Type B pancreatic cell (in vitro differentiated cells): ENCODE measurements around the gene CEP162. TPM values are rescaled to one million over a fixed set of nuclear protein-coding genes. Genes with fewer than 3 reads are reported as not detected.

Experiments
- DNase-seq: peaks from one replicate; pipeline ENCODE4 v3.0.0; 2021; ENCODE audit warnings: mixed read lengths; ENCODE audit not compliant: unreplicated experiment; ENCODE audit errors: extremely low spot score
- H3K27ac Mint-ChIP-seq: 2 replicates; pipeline ENCODE4 v1.8.0; 2021; ENCODE audit warnings: mild to moderate bottlenecking, mixed read lengths
- H3K27me3 Mint-ChIP-seq: 2 replicates; pipeline ENCODE4 v1.8.0; 2021; ENCODE audit warnings: mixed read lengths
- H3K36me3 Mint-ChIP-seq: 2 replicates; pipeline ENCODE4 v1.8.0; 2021; ENCODE audit warnings: mixed read lengths
- H3K4me1 Mint-ChIP-seq: one replicate; pipeline ENCODE4 v1.8.0; 2021; ENCODE audit warnings: mixed read lengths; ENCODE audit not compliant: unreplicated experiment
- H3K4me3 Mint-ChIP-seq: 2 replicates; pipeline ENCODE4 v1.8.0; 2021; ENCODE audit warnings: mild to moderate bottlenecking, mixed read lengths
- H3K9me3 Mint-ChIP-seq: 2 replicates; pipeline ENCODE4 v1.8.0; 2021; ENCODE audit warnings: mixed read lengths
- total RNA-seq: library from RNA; stranded (reverse); gene quantifications from 2 replicates; pipeline ENCODE4 v1.2.1, GENCODE V29; 2021; ENCODE audit warnings: low replicate concordance
- TF ChIP-seq, protein P1 (sequence below): fragments of 200-600 bp; sonication (generic); conservative IDR thresholded peaks from 2 replicates; pipeline ENCODE4 v1.5.0; 2021; ENCODE audit warnings: antibody characterized with exemption, mild to moderate bottlenecking

CEP162 gene
- total RNA-seq, 1 donor from 2014 or later: 17.2 TPM

DNA sequence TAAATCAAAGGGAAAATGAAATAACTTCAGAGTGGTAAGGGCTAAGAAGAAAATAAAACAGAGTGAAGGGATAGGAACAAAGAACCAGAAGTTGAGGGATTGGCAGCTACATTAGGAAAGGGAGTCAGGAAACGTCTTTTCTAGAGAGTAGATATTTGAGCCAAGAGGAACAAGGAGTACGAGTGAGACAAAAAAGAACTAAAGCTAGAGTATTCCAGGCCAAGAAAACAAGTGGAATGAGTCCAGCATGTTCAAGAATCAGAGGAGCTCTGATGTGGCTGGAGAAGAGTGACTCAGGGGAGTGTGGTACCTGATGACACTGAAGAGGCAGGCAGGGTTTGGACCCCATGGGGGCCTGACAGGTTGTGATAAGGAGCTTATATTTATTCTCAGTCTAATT, 66.3 kb downstream of the CEP162 start:
- TF ChIP-seq, protein P1, sequence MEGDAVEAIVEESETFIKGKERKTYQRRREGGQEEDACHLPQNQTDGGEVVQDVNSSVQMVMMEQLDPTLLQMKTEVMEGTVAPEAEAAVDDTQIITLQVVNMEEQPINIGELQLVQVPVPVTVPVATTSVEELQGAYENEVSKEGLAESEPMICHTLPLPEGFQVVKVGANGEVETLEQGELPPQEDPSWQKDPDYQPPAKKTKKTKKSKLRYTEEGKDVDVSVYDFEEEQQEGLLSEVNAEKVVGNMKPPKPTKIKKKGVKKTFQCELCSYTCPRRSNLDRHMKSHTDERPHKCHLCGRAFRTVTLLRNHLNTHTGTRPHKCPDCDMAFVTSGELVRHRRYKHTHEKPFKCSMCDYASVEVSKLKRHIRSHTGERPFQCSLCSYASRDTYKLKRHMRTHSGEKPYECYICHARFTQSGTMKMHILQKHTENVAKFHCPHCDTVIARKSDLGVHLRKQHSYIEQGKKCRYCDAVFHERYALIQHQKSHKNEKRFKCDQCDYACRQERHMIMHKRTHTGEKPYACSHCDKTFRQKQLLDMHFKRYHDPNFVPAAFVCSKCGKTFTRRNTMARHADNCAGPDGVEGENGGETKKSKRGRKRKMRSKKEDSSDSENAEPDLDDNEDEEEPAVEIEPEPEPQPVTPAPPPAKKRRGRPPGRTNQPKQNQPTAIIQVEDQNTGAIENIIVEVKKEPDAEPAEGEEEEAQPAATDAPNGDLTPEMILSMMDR: no peak
- Mint-ChIP-seq H3K36me3 (peaks cover 36% of the 10 kb centered on the region), H3K27me3 (no peaks in the 10 kb centered on the region), H3K4me3 (no peak overlapping the region), H3K9me3 (no peaks in the 10 kb centered on the region), H3K4me1 (no peaks in the 10 kb centered on the region), H3K27ac (no peak overlapping the region)
- DNase-seq: no peak

DNA sequence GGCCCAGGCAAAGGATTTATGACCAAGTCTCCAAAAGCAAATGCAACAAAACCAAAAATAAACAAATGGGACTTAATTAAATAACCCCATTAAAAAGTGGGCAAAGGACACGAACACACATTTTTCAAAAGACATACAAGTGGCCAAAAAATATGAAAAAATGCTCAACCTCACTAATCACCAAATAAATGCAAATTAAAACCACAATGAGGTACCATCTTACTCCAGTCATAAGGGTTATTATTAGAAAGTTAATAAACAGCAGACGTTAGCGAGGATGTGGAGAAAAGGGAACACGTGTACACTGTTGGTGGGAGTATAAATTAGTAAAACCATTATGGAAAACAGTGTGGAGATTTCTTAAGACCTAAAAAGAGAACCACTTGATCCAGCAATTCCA, 71.1 kb downstream of the CEP162 start:
- H3K4me3 Mint-ChIP-seq: no peak overlapping the region
- H3K9me3 Mint-ChIP-seq: no peaks in the 10 kb centered on the region
- peaks cover 23% of the 10 kb centered on the region for H3K36me3 Mint-ChIP-seq
- no peak overlapping the region for H3K27ac Mint-ChIP-seq
- DNase-seq: no peak
- TF ChIP-seq, protein P1: no peak
- no peaks in the 10 kb centered on the region for H3K4me1 Mint-ChIP-seq
- no peaks in the 10 kb centered on the region for H3K27me3 Mint-ChIP-seq

DNA sequence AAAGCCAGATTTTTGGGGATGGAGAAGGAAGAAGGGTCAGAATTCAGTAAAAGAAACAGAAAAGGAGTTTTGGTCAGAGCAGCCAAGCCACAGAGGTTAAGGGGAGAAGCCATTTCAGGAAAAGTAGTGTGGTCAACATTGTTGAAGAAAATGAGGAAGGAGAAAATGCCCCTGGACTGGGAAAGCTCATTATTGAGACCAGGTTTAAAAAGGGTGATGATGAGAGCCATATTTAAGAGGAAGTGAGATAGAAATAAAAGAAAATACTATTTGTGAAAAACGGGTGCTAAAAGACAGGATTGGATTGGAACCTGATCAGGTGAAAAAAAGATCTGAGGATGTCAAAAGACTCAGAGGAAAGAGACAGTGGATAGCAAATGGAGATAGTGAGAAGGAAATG, 75.8 kb downstream of the CEP162 start:
- Mint-ChIP-seq H3K27me3 (no peaks in the 10 kb centered on the region), H3K9me3 (no peaks in the 10 kb centered on the region), H3K36me3 (peaks cover 25% of the 10 kb centered on the region), H3K4me3 (no peak overlapping the region), H3K27ac (no peak overlapping the region), H3K4me1 (no peaks in the 10 kb centered on the region)
- TF ChIP-seq, protein P1: no peak
- no peak for DNase-seq

DNA sequence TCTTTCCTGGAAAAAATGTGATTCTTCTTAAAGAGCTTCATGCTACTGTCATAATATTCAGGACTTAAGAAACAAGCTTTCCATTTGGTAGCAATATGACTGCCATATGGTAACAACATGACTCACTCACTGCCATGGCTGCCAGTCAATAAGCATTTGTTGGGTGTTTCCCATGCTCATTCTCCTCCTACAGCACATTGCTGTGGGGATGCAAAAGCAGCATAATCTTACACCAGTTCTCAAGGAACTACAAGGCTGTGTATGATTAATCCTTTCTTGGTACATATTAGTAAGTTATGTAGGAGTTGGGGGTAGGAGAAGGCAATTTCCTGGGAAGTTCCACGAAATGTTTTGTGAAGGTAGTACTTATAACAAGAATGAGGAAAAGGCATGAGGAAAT, 76.7 kb downstream of the CEP162 start:
- no peaks in the 10 kb centered on the region for H3K27me3 Mint-ChIP-seq
- no peak overlapping the region for H3K27ac Mint-ChIP-seq
- no peaks in the 10 kb centered on the region for H3K9me3 Mint-ChIP-seq
- H3K4me3 Mint-ChIP-seq: no peak overlapping the region
- no peaks in the 10 kb centered on the region for H3K4me1 Mint-ChIP-seq
- no peak for DNase-seq
- H3K36me3 Mint-ChIP-seq: peaks cover 32% of the 10 kb centered on the region
- TF ChIP-seq, protein P1: no peak

DNA sequence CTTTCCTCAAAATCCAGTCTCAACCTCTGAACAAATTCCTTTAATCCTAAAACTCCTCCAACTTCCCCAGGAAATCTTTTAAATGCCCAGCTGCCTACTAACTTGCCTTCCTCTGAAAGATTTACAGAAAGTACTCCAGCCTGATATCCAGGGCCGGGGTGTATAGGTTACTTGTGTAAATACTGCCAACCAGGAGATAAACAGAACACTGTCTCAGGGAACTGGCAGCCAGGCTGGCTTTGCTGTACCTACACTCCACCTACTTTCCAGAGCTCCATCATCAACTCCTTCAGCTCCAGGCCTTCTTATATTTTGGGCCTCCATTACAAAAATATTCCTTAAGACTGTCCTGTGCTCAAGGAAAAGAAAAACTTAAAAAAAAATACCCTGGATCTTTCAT, 85.9 kb downstream of the CEP162 start:
- Mint-ChIP-seq H3K36me3 (peaks cover 17% of the 10 kb centered on the region), H3K9me3 (no peaks in the 10 kb centered on the region), H3K27me3 (no peaks in the 10 kb centered on the region), H3K4me3 (no peak overlapping the region), H3K4me1 (peaks cover 4% of the 10 kb centered on the region), H3K27ac (no peak overlapping the region)
- TF ChIP-seq, protein P1: no peak
- DNase-seq: no peak

DNA sequence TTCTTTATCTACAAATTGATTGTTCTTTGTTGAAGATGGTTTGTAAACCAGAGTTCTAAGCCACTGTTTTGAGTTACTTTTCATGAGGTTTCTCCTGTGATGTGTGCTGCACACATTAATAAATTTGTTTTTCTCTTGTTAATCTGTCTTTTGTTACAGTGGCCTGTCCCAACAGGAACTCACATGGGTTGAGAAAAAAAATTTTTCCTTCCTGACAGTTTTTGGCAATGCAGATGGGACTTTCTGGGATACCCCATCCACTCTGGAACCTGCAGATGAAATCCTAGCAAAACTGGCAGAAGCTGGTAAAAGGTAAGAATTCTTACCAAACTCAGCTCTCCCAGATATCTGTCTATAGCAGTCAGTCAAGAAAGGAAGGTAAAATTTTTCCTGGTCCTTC, 88.1 kb downstream of the CEP162 start:
- Mint-ChIP-seq H3K27ac (no peak overlapping the region), H3K36me3 (peaks cover 19% of the 10 kb centered on the region), H3K4me1 (peaks cover 4% of the 10 kb centered on the region), H3K27me3 (no peaks in the 10 kb centered on the region), H3K4me3 (no peak overlapping the region), H3K9me3 (no peaks in the 10 kb centered on the region)
- TF ChIP-seq, protein P1: no peak
- no peak for DNase-seq
